HEK293T (cell line): ENCODE data around the gene TCAP.

ENCODE experiments used
- ARNT ChIP-seq: fragments of 450-650 bp; IDR thresholded peaks from 2 replicates; pipeline ENCODE4 v1.6.1; 2017; ENCODE audit warnings: mild to moderate bottlenecking
- BHLHE40 ChIP-seq: fragments of 450-650 bp; IDR thresholded peaks from 2 replicates; pipeline ENCODE4 v1.6.1; 2016; ENCODE audit warnings: mild to moderate bottlenecking, moderate library complexity, borderline replicate concordance
- CTBP1 ChIP-seq: fragments of 450-650 bp; IDR thresholded peaks from 2 replicates; pipeline ENCODE4 v1.6.1; 2016; ENCODE audit warnings: borderline replicate concordance
- ELF4 ChIP-seq: fragments of 450-650 bp; IDR thresholded peaks from 2 replicates; pipeline ENCODE4 v1.6.1; 2017; ENCODE audit warnings: antibody characterized with exemption
- FOXA1 ChIP-seq: fragments of 450-650 bp; IDR thresholded peaks from 2 replicates; pipeline ENCODE4 v1.6.1; 2016; ENCODE audit warnings: mild to moderate bottlenecking
- FOXK2 ChIP-seq: fragments of 450-650 bp; IDR thresholded peaks from 2 replicates; pipeline ENCODE4 v1.6.1; 2016; ENCODE audit warnings: mild to moderate bottlenecking
- FOXM1 ChIP-seq: fragments of 450-650 bp; IDR thresholded peaks from 2 replicates; pipeline ENCODE4 v1.6.1; 2017; ENCODE audit warnings: mild to moderate bottlenecking, borderline replicate concordance
- HDGF ChIP-seq: fragments of 450-650 bp; IDR thresholded peaks from 2 replicates; pipeline ENCODE4 v1.6.1; 2017; ENCODE audit warnings: antibody characterized with exemption, borderline replicate concordance
- NFRKB ChIP-seq: fragments of 450-650 bp; IDR thresholded peaks from 2 replicates; pipeline ENCODE4 v1.6.1; 2016; ENCODE audit warnings: mild to moderate bottlenecking, moderate library complexity
- SP1 ChIP-seq: fragments of 450-650 bp; IDR thresholded peaks from 2 replicates; pipeline ENCODE4 v1.6.1; 2017
- TARDBP ChIP-seq: fragments of 450-650 bp; IDR thresholded peaks from 2 replicates; pipeline ENCODE4 v1.6.1; 2016

- no peak for TF ChIP-seq SP1
- TF ChIP-seq BHLHE40 = no peak
- no peak for TF ChIP-seq FOXM1
- TF ChIP-seq NFRKB = no peak
- no peak for TF ChIP-seq TARDBP
- no peak for TF ChIP-seq ELF4
- no peak for TF ChIP-seq HDGF
- no peak for TF ChIP-seq FOXA1
- TF ChIP-seq FOXK2 = no peak
- TF ChIP-seq CTBP1 = no peak
- no peak for TF ChIP-seq ARNT
Measured at GRCh38 chr17:39706383-39706782, 41.2 kb downstream of the TCAP start.
